NCI-H2227 treated with DMSO at 0.1 percent for 48 hours (cell line): ENCODE measurements around the gene AMER3.
A peak's percentile ranks its signal among the peaks of the same experiment; 100 is the strongest.

Experiments used
- DNase-seq: peaks from one replicate; lab custom pipeline; 2025; lab: John Stamatoyannopoulos, UW

Gene AMER3

DNA sequence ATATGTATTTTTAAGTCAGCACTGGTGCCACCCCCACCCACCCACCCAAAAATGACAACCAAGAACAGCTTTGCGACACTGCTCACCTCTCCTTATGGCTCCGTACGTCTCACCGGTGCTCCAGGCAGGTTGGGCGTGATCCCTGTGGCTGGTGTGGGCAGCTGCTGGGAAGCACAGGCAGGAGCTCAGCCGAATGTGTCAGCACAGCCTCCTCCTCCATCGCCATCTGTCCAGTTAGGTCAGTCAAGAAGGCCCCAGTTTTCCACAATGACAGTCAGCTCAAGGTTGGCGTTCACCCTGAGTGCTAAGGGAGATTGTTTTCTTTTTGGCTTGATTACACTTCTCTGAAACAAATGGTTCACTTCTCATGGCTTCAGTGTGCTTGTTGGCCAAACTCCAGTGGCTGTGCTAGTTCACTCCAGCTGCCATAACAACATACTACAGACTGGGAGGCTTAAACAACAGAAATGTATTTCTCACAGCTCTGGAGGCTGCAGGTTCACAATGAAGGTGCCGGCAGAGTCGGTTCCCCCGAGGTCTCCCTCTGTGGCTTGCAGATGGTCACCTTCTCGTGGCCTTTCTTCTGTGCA, 30.2 kb downstream of the AMER3 start:
- DNase-seq, result no peak

DNA sequence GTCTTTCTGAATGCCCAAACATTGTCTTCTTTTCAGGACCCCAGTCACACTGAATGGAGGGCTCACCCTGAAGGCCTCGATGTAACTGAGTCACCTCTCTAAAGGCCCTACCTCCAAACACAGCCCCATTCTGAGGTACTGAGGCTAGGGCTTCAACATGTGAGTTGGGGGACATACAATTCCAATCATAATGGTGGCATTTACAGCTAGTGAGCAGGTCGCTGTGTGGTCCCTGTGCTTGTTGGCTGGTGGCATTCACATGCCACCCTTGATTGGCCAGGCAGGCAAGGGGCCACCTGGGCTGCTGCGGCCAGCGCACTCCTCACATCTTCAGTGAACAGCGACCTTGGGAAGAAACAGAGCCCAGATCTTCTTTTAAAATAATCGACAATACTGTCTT, 30.7 kb downstream of the AMER3 start:
- no peak for DNase-seq

DNA sequence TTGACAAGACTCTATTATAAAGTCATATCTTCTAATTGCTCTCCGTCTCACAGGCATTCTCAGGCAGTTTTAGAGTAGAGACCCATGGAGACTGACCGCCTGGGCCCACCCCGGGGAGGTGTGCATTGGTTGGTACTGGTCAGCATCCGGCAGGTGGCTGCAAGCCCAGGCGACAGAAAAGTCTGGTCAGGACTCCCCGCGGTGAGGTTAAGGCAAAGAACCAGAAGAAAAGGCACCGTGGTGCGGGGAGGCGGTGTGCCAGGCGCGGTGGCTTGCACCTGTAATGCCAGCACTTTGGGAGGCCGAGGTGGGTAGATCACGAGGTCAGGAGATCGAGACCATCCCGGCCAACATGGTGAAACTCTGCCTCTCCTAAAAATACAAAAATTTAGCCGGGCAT, 32.5 kb downstream of the AMER3 start:
- no peak for DNase-seq

DNA sequence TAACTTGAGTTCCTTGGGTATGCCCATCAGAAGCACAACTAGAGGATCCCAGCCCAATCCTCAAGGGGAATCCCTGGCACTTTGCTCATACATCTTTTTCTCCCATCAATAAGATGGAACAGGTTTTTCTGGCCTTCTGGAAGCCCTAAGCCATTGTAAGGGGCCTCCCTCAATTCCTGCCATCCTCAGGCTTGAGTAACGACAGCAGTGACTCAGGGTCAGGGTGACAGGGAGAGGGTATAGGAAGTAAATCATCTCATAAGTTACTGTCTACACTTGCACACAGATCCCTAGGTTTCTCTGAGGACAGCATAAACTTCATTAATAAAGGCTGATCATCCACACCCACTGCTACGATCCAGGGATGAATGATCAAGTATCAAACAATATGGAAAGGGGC, 35.0 kb downstream of the AMER3 start:
- DNase-seq, result no peak

DNA sequence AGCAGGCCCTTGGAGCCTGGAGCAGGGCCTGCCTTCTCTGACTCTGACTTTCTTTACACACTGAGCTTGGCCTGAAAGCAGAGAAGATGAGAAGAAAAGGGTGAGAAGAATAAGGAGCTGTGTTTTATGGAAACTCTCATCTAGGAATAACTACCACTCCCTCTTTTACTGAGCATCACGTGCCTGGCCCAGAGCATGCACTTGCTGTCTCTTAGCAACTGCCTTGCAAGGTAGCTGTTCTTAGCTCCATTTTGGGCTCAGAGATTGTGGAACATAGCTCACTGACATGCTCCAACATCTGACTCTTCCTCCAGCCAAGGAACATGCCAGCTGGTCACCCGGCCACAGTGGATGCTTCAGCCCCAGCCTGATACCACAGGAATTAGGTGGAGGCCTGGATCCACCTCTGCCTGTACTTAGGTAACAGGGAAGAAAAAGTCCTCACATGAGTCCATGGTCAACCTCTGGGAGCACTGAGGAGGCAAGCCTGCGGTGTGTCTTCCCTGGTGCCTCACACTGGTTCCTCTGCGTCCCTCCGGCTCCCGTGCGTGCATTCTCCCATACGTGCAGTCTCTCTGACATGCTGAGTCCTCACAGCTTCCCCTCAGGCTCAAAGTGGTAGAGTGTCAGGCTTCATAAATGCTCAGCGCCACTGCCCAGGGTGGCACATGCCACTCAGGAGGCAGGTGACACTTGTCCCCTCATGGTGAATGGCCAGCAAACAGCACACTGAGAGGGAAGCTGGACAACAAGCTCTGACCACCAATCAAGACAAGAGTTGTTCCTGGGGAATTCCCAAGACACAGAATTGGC, 35.7 kb downstream of the AMER3 start:
- no peak for DNase-seq

DNA sequence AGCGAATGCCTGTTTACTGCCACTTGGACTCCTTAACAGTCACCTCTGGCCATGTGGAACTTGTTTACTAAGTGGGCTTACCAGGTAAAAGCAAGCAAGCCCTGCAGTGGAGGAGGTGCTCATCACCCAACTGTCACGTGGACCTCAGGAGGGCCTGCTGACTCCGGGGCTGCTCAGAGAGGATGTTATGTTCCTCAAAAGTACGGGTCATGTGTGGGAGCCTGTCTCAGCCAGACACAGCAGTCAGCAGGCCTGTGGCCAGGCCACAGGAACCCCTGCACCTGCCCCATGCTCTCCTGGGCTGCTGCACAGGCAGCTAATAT, 36.2 kb downstream of the AMER3 start:
- DNase-seq, result no peak

DNA sequence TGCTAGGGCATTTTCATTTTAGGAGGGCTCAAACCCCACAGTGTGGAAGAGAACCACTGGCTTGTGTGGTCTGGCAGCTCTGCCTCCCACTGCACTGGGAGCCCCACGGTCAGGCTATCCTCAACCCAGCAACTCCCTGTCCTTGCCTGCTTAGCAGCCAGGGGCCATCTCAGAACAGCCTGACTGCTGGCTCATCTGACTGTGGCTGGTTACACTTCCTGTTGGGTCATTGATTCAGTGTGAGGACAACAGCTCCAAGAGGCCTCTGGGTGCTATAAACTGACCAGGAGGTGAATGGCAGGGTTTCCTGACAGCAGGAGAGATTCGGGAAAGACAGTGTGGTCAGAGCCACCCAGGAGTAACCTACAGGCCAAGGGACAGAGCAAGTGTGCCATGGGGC, 40.1 kb downstream of the AMER3 start:
- DNase-seq, result no peak

DNA sequence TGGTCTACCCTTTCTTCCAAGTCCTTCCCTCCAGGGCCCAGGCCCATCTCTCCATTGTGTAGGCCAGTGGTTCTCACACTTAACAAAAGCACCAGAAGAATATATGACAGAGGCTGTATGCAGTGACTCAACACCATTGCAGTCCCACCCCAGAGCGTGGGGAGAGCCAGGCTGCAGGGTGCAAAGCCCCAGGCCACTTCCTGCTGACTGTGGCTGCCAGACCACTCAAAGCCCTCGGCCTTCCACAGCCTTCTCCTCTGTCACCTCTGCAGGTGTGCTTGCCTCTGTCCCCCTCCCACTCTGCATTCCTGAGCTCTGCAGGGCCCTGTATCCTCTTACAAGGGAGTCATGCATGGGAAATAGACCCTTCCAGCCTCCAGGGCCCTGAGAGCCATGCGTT, 41.0 kb downstream of the AMER3 start:
- no peak for DNase-seq

DNA sequence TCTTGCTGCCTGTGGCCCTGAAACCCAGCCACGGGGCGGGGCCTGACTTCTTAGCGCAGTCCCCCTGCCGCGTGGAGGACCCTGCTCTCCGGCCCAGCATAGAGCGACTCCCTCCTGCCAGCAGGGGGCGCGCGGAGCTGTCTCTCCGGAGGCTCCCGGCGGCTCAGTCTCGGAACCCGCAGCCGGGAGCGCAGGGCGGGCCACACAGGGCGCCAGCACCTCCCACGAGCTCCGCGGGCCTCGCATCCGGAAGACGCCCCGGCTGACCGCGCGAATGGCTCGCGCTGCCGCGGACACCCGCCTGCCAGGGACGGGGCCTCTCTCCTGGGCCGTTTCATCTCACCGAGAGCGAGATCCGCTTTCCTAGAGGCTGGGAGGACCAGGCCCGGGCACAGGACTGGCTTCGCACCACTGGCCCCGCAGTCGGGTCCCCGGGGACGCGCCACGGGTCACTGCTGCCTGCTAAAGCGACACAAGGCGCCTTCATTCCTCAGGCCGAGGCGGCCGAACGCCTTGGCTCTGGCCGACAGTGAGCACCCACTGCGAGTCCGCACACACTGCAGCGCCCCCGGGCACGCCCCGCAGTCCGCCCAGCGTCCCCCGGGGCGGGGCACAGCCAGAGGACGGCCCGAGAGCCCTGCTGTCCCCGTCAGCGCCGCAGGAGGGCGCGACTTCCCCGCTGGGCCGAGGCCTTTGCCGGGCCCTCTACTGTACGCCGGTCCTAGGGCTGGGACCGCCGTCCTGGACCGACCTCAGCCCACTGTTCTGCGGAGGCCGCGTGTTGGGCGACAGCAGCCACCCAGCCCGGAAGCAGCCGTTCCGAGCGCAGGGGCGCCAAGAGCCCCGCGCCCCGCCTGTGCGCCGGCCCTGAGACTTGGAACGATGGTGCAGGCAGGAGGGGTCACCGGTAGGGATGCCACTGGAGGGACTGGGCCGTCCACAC, 42.4 kb downstream of the AMER3 start:
- DNase-seq, result peak; percentile 90

DNA sequence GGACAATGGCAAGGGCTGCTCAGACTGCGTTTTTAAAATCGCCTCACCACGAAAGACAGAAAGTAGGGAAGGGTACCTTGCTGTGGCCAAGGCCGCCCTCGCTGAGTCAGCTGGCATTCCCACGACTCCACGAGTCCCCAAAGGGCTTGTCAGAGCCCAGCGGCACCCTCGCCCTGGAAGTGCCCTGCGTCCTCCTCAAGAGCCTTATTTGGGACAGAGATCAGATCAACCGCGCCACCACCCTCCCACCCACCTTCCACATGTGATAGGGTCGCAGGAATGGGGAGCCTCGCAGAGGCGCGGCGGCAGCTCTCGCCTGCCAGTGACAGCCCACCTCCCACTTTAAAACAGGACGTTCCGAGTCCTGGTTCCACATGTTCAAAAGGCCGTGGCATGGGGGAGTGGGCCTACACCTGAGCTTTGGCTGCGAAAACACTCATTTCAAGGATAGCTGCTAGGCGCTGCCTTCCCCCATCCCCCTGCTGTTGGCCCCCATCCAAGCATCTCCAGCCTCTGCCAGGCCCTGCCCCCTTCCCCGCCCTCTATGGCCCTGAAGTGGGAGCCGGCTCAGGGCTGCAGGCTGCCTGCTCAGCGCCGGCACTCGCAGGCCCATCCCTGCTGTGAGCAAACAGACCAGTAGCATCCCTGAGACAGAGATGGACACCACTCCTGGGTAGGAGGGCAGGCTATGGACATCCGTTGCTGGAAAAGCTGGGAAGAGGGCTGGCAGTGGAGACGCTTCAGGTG, 43.3 kb downstream of the AMER3 start:
- peak; percentile 90 for DNase-seq

DNA sequence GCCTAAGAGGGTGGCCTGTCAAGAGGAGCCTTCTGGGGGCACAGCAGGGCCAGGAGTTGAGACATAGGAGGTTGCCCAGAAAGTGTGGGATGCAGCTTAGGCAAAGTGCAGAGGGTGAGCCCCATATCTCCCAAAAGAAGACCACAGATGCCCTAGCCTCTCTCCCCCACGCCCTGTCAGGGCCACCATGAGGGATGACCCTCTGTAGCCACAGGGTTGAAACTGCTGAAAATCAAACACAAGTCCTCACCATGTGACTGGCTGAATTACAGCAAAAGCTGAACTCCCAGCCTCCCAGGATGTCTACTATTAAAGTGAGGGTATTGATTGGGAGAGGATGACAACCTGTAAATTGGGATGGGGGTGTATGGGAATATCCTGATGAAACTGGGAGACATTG, 44.0 kb downstream of the AMER3 start:
- DNase-seq, result no peak

DNA sequence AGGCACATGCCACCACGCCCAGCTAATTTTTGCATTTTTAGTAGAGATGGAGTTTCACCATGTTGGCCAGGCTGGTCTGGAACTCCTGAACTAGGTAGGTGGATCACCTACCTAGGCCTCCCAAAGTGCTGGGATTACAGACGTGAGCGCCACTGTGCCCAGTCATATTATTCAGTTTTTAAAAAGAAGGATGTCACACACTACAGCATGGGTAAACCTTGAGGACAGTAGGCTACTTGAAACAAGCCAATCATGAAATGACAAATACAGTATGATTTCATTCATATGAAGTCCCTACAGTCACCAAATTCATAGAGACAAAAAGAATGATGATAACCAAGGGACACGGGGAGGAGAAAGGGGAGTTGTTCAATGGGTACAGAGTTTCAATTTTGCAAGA, 50.3 kb downstream of the AMER3 start:
- DNase-seq, result no peak

DNA sequence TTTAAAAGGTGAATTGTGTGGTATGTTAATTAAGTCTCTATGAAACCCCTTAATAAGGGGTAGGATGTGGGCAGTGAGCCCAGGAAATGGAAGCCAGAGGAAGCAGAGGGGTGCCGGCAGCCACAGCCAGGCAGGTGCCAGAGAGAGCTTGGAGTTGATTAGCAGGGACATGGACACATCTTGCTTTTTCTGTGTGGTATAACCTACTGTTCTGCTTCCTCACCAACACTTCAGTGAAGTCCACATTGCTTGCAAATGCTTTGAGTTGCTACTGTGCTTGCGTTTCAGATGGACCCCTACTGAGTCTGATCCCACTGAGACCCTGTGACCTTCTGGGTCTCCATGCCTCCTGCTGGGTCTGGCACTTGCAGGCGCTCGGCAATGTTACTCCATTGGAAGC, 51.0 kb downstream of the AMER3 start:
- DNase-seq, result no peak

DNA sequence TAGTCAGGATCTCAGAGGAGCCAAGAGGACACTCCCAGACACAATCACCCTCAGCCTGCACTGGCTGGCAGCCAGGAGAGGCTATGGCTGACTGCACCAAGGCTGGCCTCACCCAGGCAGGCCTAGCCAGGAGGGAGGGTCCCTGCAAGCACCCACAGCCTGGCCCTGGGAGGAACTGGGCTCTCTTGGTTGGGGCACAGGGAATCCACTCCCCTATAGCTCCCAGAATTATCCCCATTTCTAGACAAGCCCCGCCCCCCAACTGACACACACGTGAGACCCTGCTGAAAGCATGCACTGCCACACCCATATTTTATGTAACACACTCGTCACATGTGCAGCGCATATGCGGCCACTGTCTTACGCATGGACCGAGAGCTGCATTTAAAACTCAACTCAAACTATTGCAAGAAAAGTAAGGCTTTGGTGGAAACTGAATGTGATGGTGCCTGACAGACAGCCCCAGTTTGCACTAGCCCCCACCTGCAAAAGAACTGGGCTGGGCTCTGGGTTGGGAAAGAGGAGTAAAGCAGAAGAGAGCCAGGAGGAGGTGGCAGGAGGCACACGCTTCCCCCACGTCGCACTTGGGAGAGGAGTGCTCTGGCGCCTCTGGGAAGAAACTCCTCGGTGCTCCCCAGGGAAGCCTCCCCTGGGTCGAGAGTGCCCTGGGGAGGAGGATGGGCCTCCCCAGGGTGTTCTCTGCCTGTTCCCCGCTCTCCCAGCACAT, 52.5 kb downstream of the AMER3 start:
- DNase-seq, result no peak

DNA sequence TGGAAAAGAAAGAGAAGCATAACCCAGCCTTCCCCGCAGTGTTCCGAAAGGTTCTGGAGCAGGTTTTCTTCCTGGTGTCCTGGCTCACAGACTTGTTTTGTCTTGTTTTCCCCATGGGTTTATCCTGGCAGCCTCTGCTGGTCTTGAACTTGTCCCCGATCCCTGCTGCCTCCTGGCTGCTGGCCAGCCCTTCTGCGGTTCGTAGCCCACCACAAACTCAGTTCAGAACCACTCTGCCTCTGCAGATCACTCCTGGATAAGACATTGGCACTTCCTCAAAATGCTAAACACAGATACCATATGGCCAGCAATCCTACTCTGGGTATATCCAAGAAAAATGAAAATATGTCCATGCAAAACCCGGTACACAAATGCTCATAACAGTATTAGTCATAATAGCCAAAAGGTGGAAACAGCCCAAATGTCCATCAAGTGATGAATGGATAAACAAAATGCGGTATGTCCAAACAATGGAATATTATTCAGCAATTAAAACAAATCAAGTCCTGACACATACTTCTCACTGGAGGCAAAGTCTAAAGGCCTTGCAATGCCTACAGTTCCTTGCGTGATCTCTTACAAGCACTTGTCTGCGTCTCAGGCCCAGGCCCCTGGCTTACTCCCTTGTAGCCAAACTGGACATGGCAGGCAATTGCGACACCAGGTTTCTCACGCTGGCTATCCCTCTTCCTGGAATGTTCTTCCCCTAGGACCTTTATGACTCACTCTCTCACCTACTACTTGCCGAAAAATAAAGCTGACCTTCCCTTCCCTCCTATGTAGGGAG, 53.3 kb downstream of the AMER3 start:
- DNase-seq, result no peak

DNA sequence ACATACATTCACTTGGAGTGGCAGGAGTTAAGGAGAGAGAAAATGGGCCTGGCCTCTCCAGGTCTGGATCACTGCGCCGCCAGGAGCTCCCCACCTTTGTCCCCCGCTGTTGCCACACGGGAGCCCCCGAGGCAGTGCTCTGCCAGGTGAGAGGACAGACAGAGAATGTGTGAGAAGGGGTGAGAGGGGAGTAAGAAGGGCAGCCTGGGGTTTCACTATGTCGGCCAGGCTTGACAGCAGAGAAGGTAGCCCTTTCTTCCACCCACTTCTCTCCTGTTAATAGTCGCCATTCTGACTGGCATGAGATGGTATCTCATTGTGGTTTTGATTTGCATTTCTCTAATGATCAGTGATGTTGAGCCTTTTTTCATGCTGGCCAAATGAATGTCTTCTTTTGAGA, 55.1 kb downstream of the AMER3 start:
- DNase-seq, result no peak

DNA sequence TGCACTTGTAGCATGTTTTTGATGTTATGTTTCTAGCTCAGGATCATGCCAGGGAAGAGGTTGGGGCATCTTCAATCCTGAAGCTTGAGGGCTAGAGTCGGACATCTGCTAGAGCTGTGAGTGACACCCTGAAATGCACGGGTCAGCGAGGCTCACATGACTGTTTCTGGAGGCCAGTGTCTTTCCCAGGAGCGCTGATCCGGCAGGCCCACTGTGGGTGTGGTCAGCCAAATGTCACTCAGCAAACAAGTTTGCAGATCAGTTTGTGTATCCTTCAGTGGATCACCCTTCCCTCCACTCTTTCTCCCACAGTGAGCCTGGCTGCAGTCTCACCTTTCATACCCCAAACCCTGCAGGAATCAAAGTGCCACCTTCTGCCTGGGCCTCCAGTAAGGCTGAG, 58.4 kb downstream of the AMER3 start:
- DNase-seq, result no peak

DNA sequence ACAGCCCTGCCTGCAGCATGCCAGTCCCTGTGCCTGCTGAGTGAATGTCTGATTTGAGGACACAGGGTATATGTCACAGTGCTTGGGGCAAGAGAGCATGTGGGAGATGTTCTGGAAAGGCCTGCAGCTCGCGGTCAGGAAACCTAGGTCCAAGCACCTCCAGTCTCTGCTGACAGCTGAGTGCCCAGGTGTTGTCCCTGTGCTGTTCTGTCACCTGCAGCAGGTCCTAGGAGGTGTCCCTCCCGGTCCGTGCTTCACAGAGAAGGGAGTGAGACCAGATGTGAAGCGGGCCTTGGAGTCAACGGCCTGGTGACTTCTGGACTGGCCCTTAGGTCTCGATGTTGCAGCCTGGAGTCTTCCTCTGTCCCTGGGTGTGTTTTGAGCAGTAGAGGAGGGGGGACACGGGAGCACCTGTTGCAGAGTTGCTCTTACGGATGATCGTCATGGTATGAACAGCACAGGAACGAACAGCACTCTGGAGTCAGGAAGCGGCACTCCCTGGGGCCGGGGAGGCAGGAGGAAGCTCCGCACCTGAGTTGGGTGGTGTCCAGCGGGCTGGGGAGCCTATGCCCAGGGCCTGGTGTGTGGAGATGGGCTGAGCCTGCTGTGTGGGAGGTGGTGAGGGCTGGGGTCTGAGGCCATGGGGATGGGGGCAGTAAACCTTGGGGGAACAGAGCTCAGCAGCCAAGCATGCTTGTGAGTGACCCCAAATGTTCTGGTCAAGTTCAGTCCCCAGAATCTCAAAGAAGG, 59.8 kb downstream of the AMER3 start:
- DNase-seq, result no peak
